HG02973 (cell line): Measurements from ENCODE around the gene KBTBD13.
"Not testable (repeated sequence)": the region's sequence is repeated elsewhere in the genome, so short reads cannot be mapped to it uniquely, and the experiment has no call there.

Experiments
- ATAC-seq: cut with Tn5 transposase; IDR thresholded peaks from one replicate; pipeline ENCODE4 v1.9.1; 2021; ENCODE audit warnings: moderate library complexity; ENCODE audit not compliant: unreplicated experiment

The KBTBD13 gene

GRCh38 chr15:65087873-65088642 lies 11.5 kb downstream of the KBTBD13 start:
- ATAC-seq, result no peak

- ATAC-seq, result no peak
Observed at GRCh38 chr15:65088643-65089021, 12.1 kb downstream of the KBTBD13 start.

- no peak for ATAC-seq
Observed at GRCh38 chr15:65089206-65089824, 12.8 kb downstream of the KBTBD13 start.

GRCh38 chr15:65091946-65092770 lies 15.6 kb downstream of the KBTBD13 start:
- ATAC-seq, result no peak

- ATAC-seq, result no peak
Observed at GRCh38 chr15:65092911-65093792, 16.6 kb downstream of the KBTBD13 start.

GRCh38 chr15:65093793-65094170 lies 17.2 kb downstream of the KBTBD13 start:
- ATAC-seq, result not testable (repeated sequence)

- ATAC-seq, result no peak
Observed at GRCh38 chr15:65094294-65094995, 17.9 kb downstream of the KBTBD13 start.

- ATAC-seq, result no peak
Observed at GRCh38 chr15:65095011-65095746, 18.6 kb downstream of the KBTBD13 start.

- ATAC-seq, result no peak
Observed at GRCh38 chr15:65095747-65096104, 19.2 kb downstream of the KBTBD13 start.

- no peak for ATAC-seq
Observed at GRCh38 chr15:65096481-65097385, 20.2 kb downstream of the KBTBD13 start.

GRCh38 chr15:65097651-65098263 lies 21.2 kb downstream of the KBTBD13 start:
- no peak for ATAC-seq

- no peak for ATAC-seq
Observed at GRCh38 chr15:65099336-65099735, 22.8 kb downstream of the KBTBD13 start.

- not testable (repeated sequence) for ATAC-seq
Observed at GRCh38 chr15:65099801-65100200, 23.3 kb downstream of the KBTBD13 start.

- ATAC-seq, result no peak
Observed at GRCh38 chr15:65100442-65100841, 23.9 kb downstream of the KBTBD13 start.

GRCh38 chr15:65101411-65101890 lies 24.9 kb downstream of the KBTBD13 start:
- ATAC-seq, result no peak

GRCh38 chr15:65101891-65102708 lies 25.6 kb downstream of the KBTBD13 start:
- no peak for ATAC-seq

- no peak for ATAC-seq
Observed at GRCh38 chr15:65102912-65103311, 26.4 kb downstream of the KBTBD13 start.
